ENCODE results near the gene DAGLA.

DNA sequence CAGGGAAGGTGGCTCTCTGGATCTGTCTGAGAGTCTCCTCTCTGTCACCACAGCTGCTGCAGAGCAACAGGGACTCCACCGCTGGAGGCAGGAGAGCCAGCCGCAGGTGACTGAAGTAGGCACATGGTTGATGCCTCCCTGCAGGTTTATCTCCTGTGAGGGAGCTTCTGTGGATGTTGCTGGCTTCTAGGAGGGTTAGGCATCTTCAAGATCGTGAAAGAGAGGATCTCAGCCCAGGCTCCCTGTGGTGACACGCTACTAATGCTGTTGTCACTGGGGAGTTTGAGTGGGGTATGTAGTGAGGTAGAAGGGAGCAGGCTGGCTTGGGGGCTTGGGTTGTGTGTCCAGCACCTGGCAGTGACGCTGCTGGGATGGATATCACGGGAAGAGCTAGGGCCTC, 34.1 kb downstream of the DAGLA start:
- TF ChIP-seq CTCF (IDR thresholded peaks at IDR 0.05; ENCODE audit: low read length) (no peak), EZH2 (optimal IDR thresholded peaks at IDR 0.05; ENCODE audit: low read depth, low read length) (no peak), EZH2phosphoT487 (IDR thresholded peaks at IDR 0.05; ENCODE audit: low read length) (no peak)

Data from MM.1S (cell line).